GM19395 (cell line): ENCODE results near the gene HTR3C.

ENCODE experiments used
- ATAC-seq: cut with Tn5 transposase; IDR thresholded peaks from one replicate; pipeline ENCODE4 v1.9.1; 2021; ENCODE audit warnings: mild to moderate bottlenecking, moderate library complexity; ENCODE audit not compliant: unreplicated experiment

HTR3C gene

GRCh38 chr3:184082034-184082433, 29.2 kb downstream of the HTR3C start:
- no peak for ATAC-seq

GRCh38 chr3:184082465-184082864, 29.6 kb downstream of the HTR3C start:
- ATAC-seq = no peak

- no peak for ATAC-seq
Observed at GRCh38 chr3:184085389-184085852, 32.6 kb downstream of the HTR3C start.

GRCh38 chr3:184092199-184092598, 39.4 kb downstream of the HTR3C start:
- no peak for ATAC-seq

- no peak for ATAC-seq
Observed at GRCh38 chr3:184096811-184097383, 44.0 kb downstream of the HTR3C start, which contains the start of gene HTR3E. TSS of gene HTR3E (plus strand) at chr3:184097064. CDS start at chr3:184097530, 466 bp downstream.

- no peak for ATAC-seq
Observed at GRCh38 chr3:184097556-184097955, 44.7 kb downstream of the HTR3C start.

- no peak for ATAC-seq
Observed at GRCh38 chr3:184099806-184100686, 47.2 kb downstream of the HTR3C start.
